GM13977 (cell line): Measurements from ENCODE around the gene UBAC1.

Experiments
- DNase-seq: peaks from one replicate; pipeline ENCODE4 v3.0.0; 2012; ENCODE audit warnings: low spot score
- CTCF ChIP-seq: IDR thresholded peaks from 2 replicates; pipeline ENCODE4 v1.5.1; 2012; ENCODE audit warnings: mild to moderate bottlenecking, control low read depth; ENCODE audit not compliant: insufficient read depth; ENCODE audit errors: extremely low read depth, missing control alignments
- in situ Hi-C: fragments of 300-500 bp; cut with MboI; formaldehyde crosslinking; loops from one replicate; pipeline ENCODE4 v1.12.0; 2022; ENCODE audit warnings: low sequenced_read_pairs, low pct_unique_long_range_greater_than_20kb, mixed read lengths, inconsistent platforms; ENCODE audit not compliant: unreplicated experiment

Gene UBAC1

GRCh38 chr9:135905380-135906258 lies 55.6 kb downstream of the UBAC1 start:
- in situ Hi-C loops: no loop called here
- no peak for DNase-seq

GRCh38 chr9:135903786-135904520 lies 57.2 kb downstream of the UBAC1 start:
- TF ChIP-seq CTCF: no peak
- DNase-seq: no peak
- in situ Hi-C loops: no loop called here

More at GRCh38 chr9:135905380-135906258, 55.6 kb downstream of the UBAC1 start:
- TF ChIP-seq CTCF: no peak

- in situ Hi-C loops: no loop called here
- no peak for DNase-seq
- no peak for TF ChIP-seq CTCF
Measured at GRCh38 chr9:135903358-135903656, 57.9 kb downstream of the UBAC1 start.

GRCh38 chr9:135902655-135903357 lies 58.4 kb downstream of the UBAC1 start:
- TF ChIP-seq CTCF: no peak
- in situ Hi-C loops: no loop called here
- no peak for DNase-seq

GRCh38 chr9:135901826-135902225 lies 59.3 kb downstream of the UBAC1 start:
- TF ChIP-seq CTCF: no peak
- DNase-seq: no peak
- in situ Hi-C loops: no loop called here

- no peak for TF ChIP-seq CTCF
- in situ Hi-C loops: no loop called here
- no peak for DNase-seq
Measured at GRCh38 chr9:135901031-135901758, 60.0 kb downstream of the UBAC1 start.
